HG02981 (cell line): Measurements from ENCODE around the gene GRIK4.

Source experiments
- ATAC-seq: cut with Tn5 transposase; IDR thresholded peaks from one replicate; pipeline ENCODE4 v1.9.1; 2021; ENCODE audit warnings: mild to moderate bottlenecking, moderate library complexity; ENCODE audit not compliant: unreplicated experiment

GRIK4 gene

GRCh38 chr11:120547316-120547715 is 35.8 kb downstream of the GRIK4 start:
- no peak for ATAC-seq

- no peak for ATAC-seq
Measured at GRCh38 chr11:120547811-120548681, 36.5 kb downstream of the GRIK4 start.

GRCh38 chr11:120548682-120549209 is 37.2 kb downstream of the GRIK4 start:
- no peak for ATAC-seq

- ATAC-seq: no peak
Measured at GRCh38 chr11:120549346-120549745, 37.8 kb downstream of the GRIK4 start.

GRCh38 chr11:120550007-120550406 is 38.5 kb downstream of the GRIK4 start:
- no peak for ATAC-seq

GRCh38 chr11:120551191-120551590 is 39.6 kb downstream of the GRIK4 start:
- ATAC-seq: no peak

GRCh38 chr11:120554766-120555432 is 43.4 kb downstream of the GRIK4 start:
- ATAC-seq: no peak

- no peak for ATAC-seq
Measured at GRCh38 chr11:120555433-120555773, 43.9 kb downstream of the GRIK4 start.

GRCh38 chr11:120556797-120557196 is 45.2 kb downstream of the GRIK4 start:
- no peak for ATAC-seq

GRCh38 chr11:120558744-120559431 is 47.3 kb downstream of the GRIK4 start:
- ATAC-seq: no peak

- ATAC-seq: no peak
Measured at GRCh38 chr11:120561286-120561685, 49.7 kb downstream of the GRIK4 start.

- ATAC-seq: no peak
Measured at GRCh38 chr11:120562806-120563425, 51.4 kb downstream of the GRIK4 start.

GRCh38 chr11:120563703-120564572 is 52.4 kb downstream of the GRIK4 start:
- ATAC-seq: no peak

GRCh38 chr11:120564573-120565311 is 53.2 kb downstream of the GRIK4 start:
- ATAC-seq: peak; percentile 73

GRCh38 chr11:120565466-120566155 is 54.1 kb downstream of the GRIK4 start:
- no peak for ATAC-seq

GRCh38 chr11:120566176-120566575 is 54.6 kb downstream of the GRIK4 start:
- ATAC-seq: no peak

GRCh38 chr11:120568572-120569307 is 57.2 kb downstream of the GRIK4 start:
- ATAC-seq: no peak

GRCh38 chr11:120569861-120570260 is 58.3 kb downstream of the GRIK4 start:
- ATAC-seq: no peak
